ENCODE results near the gene PRKAA1.
"Not testable (repeated sequence)": the region's sequence is repeated elsewhere in the genome, so short reads cannot be mapped to it uniquely, and the experiment has no call there.

Gene PRKAA1

GRCh38 chr5:40786664-40787063 is 11.5 kb downstream of the PRKAA1 start:
- H3K9ac ChIP-seq (ENCODE audit: low read length); H3K27me3 ChIP-seq (ENCODE audit: control insufficient read depth, insufficient read depth, low read length); H3K27ac ChIP-seq (ENCODE audit: low read depth, low read length); H3K4me3 ChIP-seq (ENCODE audit: low read length); H3K4me1 ChIP-seq (ENCODE audit: control insufficient read depth, insufficient read depth, low read length); H3K36me3 ChIP-seq (ENCODE audit: control insufficient read depth, insufficient read depth, low read length): not testable (repeated sequence)

GRCh38 chr5:40784916-40785315 is 13.3 kb downstream of the PRKAA1 start:
- no peak overlapping the region for H3K4me3 ChIP-seq (ENCODE audit: low read length)
- H3K27me3 ChIP-seq (ENCODE audit: control insufficient read depth, insufficient read depth, low read length) = no peaks in the 10 kb centered on the region
- H3K36me3 ChIP-seq (ENCODE audit: control insufficient read depth, insufficient read depth, low read length) = peaks cover 5% of the 10 kb centered on the region
- no peaks in the 10 kb centered on the region for H3K4me1 ChIP-seq (ENCODE audit: control insufficient read depth, insufficient read depth, low read length)
- H3K9ac ChIP-seq (ENCODE audit: low read length) = no peak overlapping the region
- no peak overlapping the region for H3K27ac ChIP-seq (ENCODE audit: low read depth, low read length)

GRCh38 chr5:40784027-40784653 is 14.0 kb downstream of the PRKAA1 start:
- Histone ChIP-seq H3K9ac (ENCODE audit: low read length) (no peak overlapping the region), H3K27ac (ENCODE audit: low read depth, low read length) (no peak overlapping the region), H3K27me3 (ENCODE audit: control insufficient read depth, insufficient read depth, low read length) (no peaks in the 10 kb centered on the region), H3K4me1 (ENCODE audit: control insufficient read depth, insufficient read depth, low read length) (no peaks in the 10 kb centered on the region), H3K36me3 (ENCODE audit: control insufficient read depth, insufficient read depth, low read length) (peaks cover 5% of the 10 kb centered on the region), H3K4me3 (ENCODE audit: low read length) (no peak overlapping the region)

- no peaks in the 10 kb centered on the region for H3K4me1 ChIP-seq (ENCODE audit: control insufficient read depth, insufficient read depth, low read length)
- no peak overlapping the region for H3K9ac ChIP-seq (ENCODE audit: low read length)
- no peaks in the 10 kb centered on the region for H3K36me3 ChIP-seq (ENCODE audit: control insufficient read depth, insufficient read depth, low read length)
- H3K27me3 ChIP-seq (ENCODE audit: control insufficient read depth, insufficient read depth, low read length) = no peaks in the 10 kb centered on the region
- no peak overlapping the region for H3K4me3 ChIP-seq (ENCODE audit: low read length)
- no peak overlapping the region for H3K27ac ChIP-seq (ENCODE audit: low read depth, low read length)
Observed at GRCh38 chr5:40781843-40782409, 16.2 kb downstream of the PRKAA1 start.

DNA sequence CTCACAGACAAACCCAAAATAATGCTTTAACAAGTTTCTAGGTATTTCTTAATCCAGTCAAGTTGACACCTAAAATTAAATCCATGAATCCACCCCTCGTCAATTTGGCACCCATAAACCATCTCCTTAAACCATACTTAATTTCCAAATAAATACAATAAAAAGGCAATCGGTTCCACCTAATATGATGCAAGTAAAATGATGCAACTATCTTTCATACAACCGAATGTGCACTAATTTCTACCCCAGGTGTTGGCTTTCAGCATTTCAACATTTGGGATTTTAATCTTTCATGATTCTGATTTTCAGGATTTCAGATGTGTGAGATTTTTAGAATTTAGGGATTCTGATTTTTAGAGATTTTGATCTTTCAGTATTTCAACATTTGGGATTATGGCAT is 17.3 kb downstream of the PRKAA1 start:
- H3K36me3 ChIP-seq (ENCODE audit: control insufficient read depth, insufficient read depth, low read length) = no peaks in the 10 kb centered on the region
- H3K4me3 ChIP-seq (ENCODE audit: low read length) = no peak overlapping the region
- H3K27me3 ChIP-seq (ENCODE audit: control insufficient read depth, insufficient read depth, low read length) = no peaks in the 10 kb centered on the region
- no peak overlapping the region for H3K27ac ChIP-seq (ENCODE audit: low read depth, low read length)
- no peaks in the 10 kb centered on the region for H3K4me1 ChIP-seq (ENCODE audit: control insufficient read depth, insufficient read depth, low read length)
- no peak overlapping the region for H3K9ac ChIP-seq (ENCODE audit: low read length)

- Histone ChIP-seq H3K36me3 (ENCODE audit: control insufficient read depth, insufficient read depth, low read length) (no peaks in the 10 kb centered on the region), H3K4me3 (ENCODE audit: low read length) (no peak overlapping the region), H3K27ac (ENCODE audit: low read depth, low read length) (no peak overlapping the region), H3K9ac (ENCODE audit: low read length) (no peak overlapping the region), H3K4me1 (ENCODE audit: control insufficient read depth, insufficient read depth, low read length) (no peaks in the 10 kb centered on the region), H3K27me3 (ENCODE audit: control insufficient read depth, insufficient read depth, low read length) (no peaks in the 10 kb centered on the region)
Observed at GRCh38 chr5:40780199-40780598, 18.0 kb downstream of the PRKAA1 start.

- H3K27ac ChIP-seq (ENCODE audit: low read depth, low read length) = no peak overlapping the region
- no peaks in the 10 kb centered on the region for H3K4me1 ChIP-seq (ENCODE audit: control insufficient read depth, insufficient read depth, low read length)
- no peaks in the 10 kb centered on the region for H3K36me3 ChIP-seq (ENCODE audit: control insufficient read depth, insufficient read depth, low read length)
- no peak overlapping the region for H3K4me3 ChIP-seq (ENCODE audit: low read length)
- no peak overlapping the region for H3K9ac ChIP-seq (ENCODE audit: low read length)
- H3K27me3 ChIP-seq (ENCODE audit: control insufficient read depth, insufficient read depth, low read length) = no peaks in the 10 kb centered on the region
Observed at GRCh38 chr5:40779561-40779960, 18.6 kb downstream of the PRKAA1 start.

DNA sequence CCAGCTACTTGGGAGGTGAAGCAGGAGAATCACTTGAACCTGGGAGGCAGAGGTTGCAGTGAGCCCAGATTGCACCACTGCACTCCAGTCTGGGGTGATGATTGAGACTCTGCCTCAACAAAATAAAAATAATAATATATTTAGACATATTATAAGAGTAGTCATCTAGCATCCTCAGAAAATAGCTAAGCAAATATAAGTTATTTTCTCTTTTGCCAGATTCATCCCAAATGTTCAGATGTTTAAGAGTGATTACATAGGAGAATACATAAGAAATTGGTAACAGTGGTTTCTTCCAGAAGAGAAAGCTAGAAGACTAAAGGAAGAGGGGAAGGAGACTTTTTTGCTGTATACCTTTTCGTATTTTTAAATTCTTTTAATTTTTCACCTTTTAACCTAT is 20.0 kb downstream of the PRKAA1 start:
- Histone ChIP-seq H3K9ac (ENCODE audit: low read length) (no peak overlapping the region), H3K27ac (ENCODE audit: low read depth, low read length) (no peak overlapping the region), H3K4me3 (ENCODE audit: low read length) (no peak overlapping the region), H3K27me3 (ENCODE audit: control insufficient read depth, insufficient read depth, low read length) (no peaks in the 10 kb centered on the region), H3K36me3 (ENCODE audit: control insufficient read depth, insufficient read depth, low read length) (no peaks in the 10 kb centered on the region), H3K4me1 (ENCODE audit: control insufficient read depth, insufficient read depth, low read length) (no peaks in the 10 kb centered on the region)

GRCh38 chr5:40776658-40776977 is 21.6 kb downstream of the PRKAA1 start:
- Histone ChIP-seq H3K4me3 (ENCODE audit: low read length) (no peak overlapping the region), H3K27ac (ENCODE audit: low read depth, low read length) (no peak overlapping the region), H3K27me3 (ENCODE audit: control insufficient read depth, insufficient read depth, low read length) (no peaks in the 10 kb centered on the region), H3K9ac (ENCODE audit: low read length) (no peak overlapping the region), H3K4me1 (ENCODE audit: control insufficient read depth, insufficient read depth, low read length) (no peaks in the 10 kb centered on the region), H3K36me3 (ENCODE audit: control insufficient read depth, insufficient read depth, low read length) (no peaks in the 10 kb centered on the region)

- H3K27ac ChIP-seq (ENCODE audit: low read depth, low read length) = no peak overlapping the region
- no peaks in the 10 kb centered on the region for H3K36me3 ChIP-seq (ENCODE audit: control insufficient read depth, insufficient read depth, low read length)
- H3K9ac ChIP-seq (ENCODE audit: low read length) = no peak overlapping the region
- no peaks in the 10 kb centered on the region for H3K27me3 ChIP-seq (ENCODE audit: control insufficient read depth, insufficient read depth, low read length)
- H3K4me3 ChIP-seq (ENCODE audit: low read length) = no peak overlapping the region
- H3K4me1 ChIP-seq (ENCODE audit: control insufficient read depth, insufficient read depth, low read length) = no peaks in the 10 kb centered on the region
Observed at GRCh38 chr5:40775846-40776657, 22.1 kb downstream of the PRKAA1 start.

DNA sequence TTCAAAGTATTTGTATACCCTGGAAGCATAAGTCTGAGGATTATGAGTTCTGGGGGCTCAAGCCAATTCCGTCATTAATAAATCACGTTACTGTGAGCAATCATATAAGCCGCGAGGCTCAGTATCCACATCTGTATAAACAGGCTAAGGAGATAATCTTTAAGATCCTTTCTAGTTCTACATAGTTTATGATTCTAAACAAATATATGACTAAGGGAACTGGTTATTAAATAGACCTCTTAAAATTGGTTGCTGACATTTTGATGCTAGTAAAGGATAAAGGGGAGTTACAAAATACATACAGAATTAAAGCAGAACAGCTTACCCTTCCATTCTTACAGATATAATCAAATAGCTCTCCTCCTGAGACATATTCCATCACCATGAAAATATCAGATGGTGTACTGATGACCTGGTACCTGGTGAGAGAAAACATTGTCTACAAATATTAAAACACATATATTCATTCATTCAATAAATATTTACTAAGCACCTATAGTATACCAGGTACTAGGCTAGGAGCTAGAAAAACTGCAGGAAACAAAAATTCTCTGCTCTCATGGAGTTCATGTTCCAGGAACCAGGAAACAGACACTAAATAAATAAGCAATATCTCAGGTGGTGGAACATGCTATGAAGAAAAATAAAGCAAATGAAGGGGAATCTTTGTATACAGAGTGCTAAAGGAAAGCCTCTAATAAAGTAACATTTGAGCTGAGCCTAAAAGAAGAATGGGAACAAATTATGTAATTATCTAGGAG is 22.9 kb downstream of the PRKAA1 start:
- H3K4me3 ChIP-seq (ENCODE audit: low read length) = no peak overlapping the region
- H3K36me3 ChIP-seq (ENCODE audit: control insufficient read depth, insufficient read depth, low read length) = no peaks in the 10 kb centered on the region
- H3K9ac ChIP-seq (ENCODE audit: low read length) = no peak overlapping the region
- no peak overlapping the region for H3K27ac ChIP-seq (ENCODE audit: low read depth, low read length)
- no peaks in the 10 kb centered on the region for H3K27me3 ChIP-seq (ENCODE audit: control insufficient read depth, insufficient read depth, low read length)
- no peaks in the 10 kb centered on the region for H3K4me1 ChIP-seq (ENCODE audit: control insufficient read depth, insufficient read depth, low read length)

- Histone ChIP-seq H3K4me3 (ENCODE audit: low read length) (no peak overlapping the region), H3K27ac (ENCODE audit: low read depth, low read length) (no peak overlapping the region), H3K9ac (ENCODE audit: low read length) (no peak overlapping the region), H3K36me3 (ENCODE audit: control insufficient read depth, insufficient read depth, low read length) (no peaks in the 10 kb centered on the region), H3K4me1 (ENCODE audit: control insufficient read depth, insufficient read depth, low read length) (no peaks in the 10 kb centered on the region), H3K27me3 (ENCODE audit: control insufficient read depth, insufficient read depth, low read length) (no peaks in the 10 kb centered on the region)
Observed at GRCh38 chr5:40774623-40775022, 23.6 kb downstream of the PRKAA1 start.

Data from rectal smooth muscle tissue (tissue), 1 donor.